ENCODE data around the gene HLA-F.

The HLA-F gene

GRCh38 chr6:29723666-29724588 is 693 bp downstream of the HLA-F start:
- in situ Hi-C loops (cut with HindIII; ENCODE audit: low sequenced_read_pairs): no loop called here

- in situ Hi-C loops (cut with HindIII; ENCODE audit: low sequenced_read_pairs): no loop called here
These were observed 2.0 kb downstream of the HLA-F start for GRCh38 chr6:29724937-29725869.

GRCh38 chr6:29726001-29726400 is 2.8 kb downstream of the HLA-F start:
- in situ Hi-C loops (cut with HindIII; ENCODE audit: low sequenced_read_pairs): no loop called here

- in situ Hi-C loops (cut with HindIII; ENCODE audit: low sequenced_read_pairs): no loop called here
These were observed 3.4 kb downstream of the HLA-F start for GRCh38 chr6:29726571-29727194.

- in situ Hi-C loops (cut with HindIII; ENCODE audit: low sequenced_read_pairs): no loop called here
These were observed 4.4 kb downstream of the HLA-F start for GRCh38 chr6:29727637-29728036.

- in situ Hi-C loops (cut with HindIII; ENCODE audit: low sequenced_read_pairs): no loop called here
These were observed 5.1 kb downstream of the HLA-F start for GRCh38 chr6:29728173-29728874.

GRCh38 chr6:29728875-29729270 is 5.6 kb downstream of the HLA-F start:
- in situ Hi-C loops (cut with HindIII; ENCODE audit: low sequenced_read_pairs): no loop called here

- in situ Hi-C loops (cut with HindIII; ENCODE audit: low sequenced_read_pairs): no loop called here
These were observed 6.6 kb downstream of the HLA-F start for GRCh38 chr6:29729774-29730328.

GRCh38 chr6:29730575-29731126 is 7.4 kb downstream of the HLA-F start:
- in situ Hi-C loops (cut with HindIII; ENCODE audit: low sequenced_read_pairs): no loop called here

GRCh38 chr6:29731281-29731680 is 8.0 kb downstream of the HLA-F start:
- in situ Hi-C loops (cut with HindIII; ENCODE audit: low sequenced_read_pairs): no loop called here

GRCh38 chr6:29733057-29733456 is 9.8 kb downstream of the HLA-F start:
- in situ Hi-C loops (cut with HindIII; ENCODE audit: low sequenced_read_pairs): no loop called here

GRCh38 chr6:29734046-29735018 is 11.1 kb downstream of the HLA-F start:
- in situ Hi-C loops (cut with HindIII; ENCODE audit: low sequenced_read_pairs): no loop called here

- in situ Hi-C loops (cut with HindIII; ENCODE audit: low sequenced_read_pairs): no loop called here
These were observed 13.3 kb downstream of the HLA-F start for GRCh38 chr6:29736563-29736962.

- in situ Hi-C loops (cut with HindIII; ENCODE audit: low sequenced_read_pairs): no loop called here
These were observed 14.7 kb downstream of the HLA-F start for GRCh38 chr6:29737707-29738630.

GRCh38 chr6:29739136-29739881 is 16.1 kb downstream of the HLA-F start:
- in situ Hi-C loops (cut with HindIII; ENCODE audit: low sequenced_read_pairs): no loop called here

GRCh38 chr6:29739882-29740261 is 16.6 kb downstream of the HLA-F start:
- in situ Hi-C loops (cut with HindIII; ENCODE audit: low sequenced_read_pairs): no loop called here

GRCh38 chr6:29741592-29741991 is 18.4 kb downstream of the HLA-F start:
- in situ Hi-C loops (cut with HindIII; ENCODE audit: low sequenced_read_pairs): no loop called here

Data from DLD1 (cell line).